HG02938 (cell line): ENCODE data around the gene NAALADL1.
"Not testable (repeated sequence)": the region's sequence is repeated elsewhere in the genome, so short reads cannot be mapped to it uniquely, and the experiment has no call there.

Experiments
- ATAC-seq: cut with Tn5 transposase; IDR thresholded peaks from one replicate; pipeline ENCODE4 v1.9.1; 2021; ENCODE audit warnings: mild to moderate bottlenecking, moderate library complexity; ENCODE audit not compliant: unreplicated experiment

The NAALADL1 gene

DNA sequence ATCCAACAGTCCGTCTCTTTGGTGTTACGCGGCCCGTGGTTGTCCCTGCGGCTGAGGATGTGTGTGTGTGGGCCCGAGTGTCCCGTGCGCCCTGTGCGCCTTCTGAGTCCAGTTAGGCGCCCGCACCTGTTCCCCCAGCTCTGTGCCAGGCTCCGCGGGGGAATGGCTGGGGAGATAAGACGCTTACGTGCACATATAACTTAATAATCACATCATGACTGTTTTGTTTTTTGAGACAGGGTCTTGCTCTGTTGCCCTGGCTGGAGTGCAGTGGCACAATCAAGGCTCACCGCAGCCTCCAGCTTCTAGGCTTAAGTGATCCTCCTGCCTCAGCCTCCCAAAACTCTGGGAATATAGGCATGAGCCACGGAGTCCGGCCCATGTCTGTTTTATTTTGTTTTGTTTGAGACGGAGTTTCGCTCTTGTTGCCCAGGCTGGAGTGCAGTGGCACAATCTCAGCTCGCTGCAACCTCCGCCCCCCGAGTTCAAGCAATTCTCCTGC is 43.6 kb downstream of the NAALADL1 start:
- ATAC-seq = peak; percentile 5

DNA sequence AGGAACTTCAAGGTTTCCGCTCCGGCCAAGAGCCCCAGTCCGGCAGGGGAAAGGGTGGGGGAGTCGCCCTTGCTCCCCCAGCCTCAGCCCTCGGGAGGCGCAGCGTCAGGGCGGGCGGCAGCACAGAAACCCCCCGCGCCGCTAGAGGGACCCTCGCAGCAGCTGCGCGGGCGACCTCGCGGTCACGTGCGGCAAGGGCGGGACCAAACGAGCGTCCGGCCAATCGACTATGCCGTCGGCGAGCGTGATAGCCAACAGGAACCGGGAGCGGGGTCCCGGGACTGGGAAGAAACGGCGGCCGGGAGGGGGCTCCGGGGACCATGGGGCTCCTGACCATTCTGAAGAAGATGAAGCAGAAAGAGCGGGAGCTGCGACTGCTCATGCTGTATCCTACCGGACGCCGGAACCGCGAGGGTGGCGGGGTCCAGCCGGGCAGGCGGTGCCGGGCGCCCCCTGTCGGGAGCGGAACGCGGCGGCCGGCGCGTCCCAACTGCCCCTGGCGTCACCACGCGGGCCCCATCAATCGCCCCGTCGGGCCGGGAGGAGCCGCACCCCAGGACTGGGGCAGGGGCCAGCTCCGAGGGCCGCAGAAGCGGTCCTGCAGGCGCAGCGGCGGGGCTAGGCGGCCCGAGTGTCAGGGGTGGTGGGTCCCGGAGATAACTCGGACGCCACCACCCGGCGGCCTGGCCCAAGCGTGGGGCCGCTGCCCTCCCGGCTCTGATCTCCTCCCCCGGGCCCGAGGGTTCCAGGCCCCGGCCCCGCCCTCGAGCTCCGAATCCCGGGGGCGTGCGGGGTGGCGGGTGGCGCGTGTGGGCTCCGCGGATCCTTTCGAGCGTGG is 44.2 kb downstream of the NAALADL1 start, which contains the start of gene ARL2:
Gene ARL2 (plus strand): TSS at position 273 of the 838 bp plus-strand sequence. CDS start 48 bp downstream, at position 321.
- peak; percentile 67 for ATAC-seq

DNA sequence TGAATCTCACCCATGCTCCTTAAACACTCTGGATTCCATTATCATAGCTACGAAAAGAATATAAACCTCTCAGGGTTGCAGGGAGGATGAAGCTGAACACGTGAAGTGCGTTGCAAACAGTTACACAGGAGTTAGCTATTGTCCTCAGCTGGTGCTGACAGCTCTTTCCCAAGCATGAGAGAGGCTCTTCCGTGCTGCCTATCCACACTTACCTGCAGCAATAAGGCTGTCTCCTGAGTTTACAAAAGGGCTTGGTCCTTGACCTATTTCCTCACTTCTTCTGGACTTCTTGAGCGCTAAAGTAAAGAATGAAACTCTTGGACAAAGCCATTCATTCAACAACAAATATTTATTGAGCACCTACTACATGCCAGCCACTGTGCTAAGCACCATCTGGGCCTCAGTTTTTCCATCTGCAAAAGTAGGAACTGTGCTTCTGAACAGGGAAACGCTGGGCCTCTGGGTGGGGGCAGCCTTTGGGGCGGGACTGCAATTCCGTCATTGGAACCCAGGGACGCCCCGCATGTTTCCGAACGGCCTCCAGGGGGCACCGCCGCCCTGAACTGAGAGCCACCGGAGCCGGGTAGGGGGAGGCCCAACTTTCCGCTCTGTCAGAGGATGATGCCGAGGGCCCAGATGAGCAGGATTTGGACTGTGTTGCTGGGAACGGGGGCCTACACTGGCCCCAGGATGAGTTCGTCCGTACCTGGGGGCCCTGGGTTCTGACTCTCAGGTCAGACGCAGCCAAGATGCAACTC is 45.0 kb downstream of the NAALADL1 start:
- ATAC-seq = peak; percentile 66

DNA sequence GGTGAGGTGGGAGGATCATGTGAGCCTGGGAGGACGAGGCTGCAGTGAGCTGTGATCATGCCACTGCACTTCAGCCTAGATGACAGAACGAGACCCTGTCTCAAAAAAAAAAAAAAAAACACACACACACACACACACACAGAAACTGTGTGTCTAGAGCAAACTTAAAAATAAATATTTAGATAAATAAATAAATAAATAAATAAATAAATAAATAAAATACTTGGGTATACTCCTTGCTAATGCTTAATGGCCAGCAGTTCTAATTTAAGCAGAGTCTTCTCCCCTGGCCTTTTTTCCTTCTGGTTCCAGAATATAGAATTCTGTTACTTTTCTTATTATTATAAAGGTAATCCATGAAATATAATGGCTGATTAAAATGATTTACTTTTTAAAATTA is 49.5 kb downstream of the NAALADL1 start:
- no peak for ATAC-seq

DNA sequence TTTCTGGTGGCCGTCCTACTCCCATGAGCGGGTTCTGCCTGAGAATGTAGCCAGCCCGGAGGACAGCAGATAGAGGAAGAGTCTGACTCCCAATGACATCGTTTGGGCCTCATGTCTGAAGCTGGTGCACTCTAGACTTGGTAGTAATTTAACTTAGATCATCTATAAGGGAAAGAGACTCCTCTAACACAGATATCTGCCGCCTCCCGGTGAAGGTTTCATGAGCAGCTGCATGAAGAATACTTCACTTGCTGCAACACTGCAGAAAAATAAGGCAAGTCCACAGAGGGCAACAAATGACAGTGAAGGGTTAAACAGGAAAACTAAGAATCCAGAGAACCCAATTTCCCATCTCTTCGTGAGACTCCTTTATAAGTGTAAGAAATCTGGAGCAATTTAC is 50.3 kb downstream of the NAALADL1 start:
- ATAC-seq = no peak

DNA sequence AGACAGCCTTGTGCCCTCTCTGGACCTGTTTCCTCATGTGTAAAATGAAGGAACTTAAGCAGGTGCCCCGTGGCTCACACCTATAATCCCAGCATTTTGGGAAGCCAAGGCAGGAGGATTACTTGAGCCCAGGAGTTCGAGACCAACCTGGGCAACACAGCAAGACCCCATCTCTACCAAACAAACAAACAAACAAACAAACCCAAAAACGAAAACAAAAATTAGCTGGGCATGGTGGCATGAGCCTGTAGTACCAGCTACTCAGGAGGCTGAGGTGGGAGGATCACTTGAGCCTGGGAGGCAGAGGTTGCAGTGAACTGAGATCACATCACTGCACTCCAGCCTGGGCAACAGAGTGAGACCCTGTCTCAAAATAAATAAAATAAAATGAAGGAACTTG is 54.4 kb downstream of the NAALADL1 start:
- not testable (repeated sequence) for ATAC-seq

DNA sequence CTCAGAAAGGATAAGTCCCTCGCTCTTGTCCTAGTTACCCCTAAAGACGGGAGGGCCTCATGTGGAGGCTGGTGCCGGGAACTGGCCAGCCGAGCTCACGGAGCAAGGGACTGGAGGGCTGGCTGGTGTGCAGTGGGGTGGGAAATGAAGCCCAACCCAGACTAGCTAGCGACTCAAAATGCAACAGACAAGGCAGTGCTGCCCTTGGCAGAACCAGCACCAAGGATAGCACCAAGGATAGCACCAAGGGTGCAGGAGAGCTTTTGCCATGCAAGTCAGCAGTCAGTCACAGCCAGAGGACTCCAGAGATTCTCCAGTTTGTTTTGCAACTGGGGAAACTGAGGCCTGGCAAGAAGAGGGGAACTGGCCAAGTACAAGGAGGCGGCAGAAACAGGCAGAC is 55.1 kb downstream of the NAALADL1 start:
- no peak for ATAC-seq

DNA sequence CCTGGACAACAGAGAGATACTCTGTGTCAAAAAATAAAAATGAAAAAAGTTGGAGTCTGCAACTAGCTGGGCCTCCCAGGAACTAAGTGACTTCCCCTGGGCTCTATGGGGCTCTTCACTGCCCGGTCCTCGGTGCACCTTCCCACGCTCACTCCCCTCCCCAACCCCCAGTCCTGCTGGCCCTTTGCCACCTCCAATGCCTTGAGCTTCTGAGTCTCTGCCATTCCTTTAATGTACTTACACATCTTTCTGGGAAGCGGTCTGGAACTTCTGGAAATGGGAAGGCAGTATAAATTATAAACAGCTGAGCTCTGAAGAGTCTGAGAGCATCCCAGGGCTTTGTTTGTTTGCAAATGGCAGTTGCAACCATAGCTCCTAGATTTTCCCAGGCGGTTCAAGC is 55.6 kb downstream of the NAALADL1 start:
- no peak for ATAC-seq

DNA sequence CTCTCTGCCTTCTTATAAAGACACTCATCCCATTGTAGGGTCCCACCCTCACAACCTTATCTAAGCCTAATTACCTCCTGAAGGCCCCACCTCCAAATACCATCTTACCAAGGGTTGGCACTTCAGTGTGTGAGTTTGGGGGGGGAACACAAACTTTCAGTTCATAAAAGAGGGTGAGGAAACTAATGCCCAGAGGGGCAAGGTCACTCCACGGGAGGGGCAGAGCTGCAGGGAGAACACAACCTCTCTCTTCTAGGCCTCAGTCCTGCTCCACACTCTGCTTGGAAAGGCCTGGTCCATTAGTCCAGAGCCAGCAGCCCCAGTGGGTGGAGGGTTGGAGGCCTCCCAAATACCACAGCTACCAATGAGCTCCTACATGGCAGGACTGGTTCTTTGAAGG is 58.9 kb downstream of the NAALADL1 start:
- no peak for ATAC-seq

DNA sequence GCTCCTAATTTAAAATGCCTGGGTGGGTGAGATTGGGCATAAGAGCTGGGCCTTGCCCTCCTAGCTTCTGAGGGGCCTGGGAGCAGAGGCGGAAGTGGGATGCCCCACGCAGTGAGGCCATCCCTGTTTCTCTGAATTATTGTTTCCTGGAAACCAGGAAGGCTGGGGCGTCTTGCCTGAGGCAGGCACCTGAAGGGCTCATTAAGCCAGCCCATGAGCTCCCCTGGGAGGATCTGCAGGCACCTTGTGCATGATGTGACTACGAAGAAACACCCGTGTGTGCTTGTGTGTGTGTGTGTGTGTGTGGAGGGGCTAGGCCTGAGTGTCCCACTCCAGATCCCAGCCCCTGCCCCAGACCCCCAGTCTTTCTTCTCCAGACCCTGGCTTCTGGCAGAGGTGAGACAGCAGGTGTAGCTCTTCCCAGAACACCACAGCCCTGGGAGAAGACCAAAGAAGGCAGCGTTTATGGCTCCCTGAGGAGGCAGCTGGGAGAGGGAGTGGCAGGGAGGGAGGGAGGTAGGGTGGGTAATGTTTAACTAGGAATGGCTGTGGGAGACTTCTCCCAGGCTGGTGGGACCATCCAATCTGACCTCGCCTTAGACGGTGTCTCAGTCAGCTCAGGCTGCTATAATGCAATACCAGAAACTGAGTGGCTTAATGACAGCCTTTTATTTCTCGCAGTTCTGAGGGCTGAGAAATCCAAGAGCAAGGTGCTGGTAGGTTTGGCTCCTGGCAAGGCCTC is 59.5 kb downstream of the NAALADL1 start:
- no peak for ATAC-seq

DNA sequence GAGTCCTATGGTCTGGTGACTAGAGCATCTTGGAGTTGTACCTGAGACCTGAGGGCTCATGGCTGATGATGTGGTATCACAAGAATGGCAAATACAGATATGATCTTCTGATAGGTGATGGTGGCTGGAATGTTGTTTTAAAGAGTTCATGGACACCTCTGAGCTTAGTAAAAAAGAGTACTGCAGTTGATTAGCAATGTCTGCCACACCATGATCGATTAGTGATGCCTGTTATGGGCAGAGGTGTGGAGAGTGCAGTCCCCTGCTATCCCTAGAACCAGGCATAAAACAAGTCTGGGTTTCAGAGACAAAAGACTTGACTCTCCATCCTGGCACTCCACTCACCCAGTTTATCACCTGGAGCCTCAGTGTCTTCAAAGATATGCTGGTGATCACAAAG is 60.2 kb downstream of the NAALADL1 start:
- ATAC-seq = no peak

DNA sequence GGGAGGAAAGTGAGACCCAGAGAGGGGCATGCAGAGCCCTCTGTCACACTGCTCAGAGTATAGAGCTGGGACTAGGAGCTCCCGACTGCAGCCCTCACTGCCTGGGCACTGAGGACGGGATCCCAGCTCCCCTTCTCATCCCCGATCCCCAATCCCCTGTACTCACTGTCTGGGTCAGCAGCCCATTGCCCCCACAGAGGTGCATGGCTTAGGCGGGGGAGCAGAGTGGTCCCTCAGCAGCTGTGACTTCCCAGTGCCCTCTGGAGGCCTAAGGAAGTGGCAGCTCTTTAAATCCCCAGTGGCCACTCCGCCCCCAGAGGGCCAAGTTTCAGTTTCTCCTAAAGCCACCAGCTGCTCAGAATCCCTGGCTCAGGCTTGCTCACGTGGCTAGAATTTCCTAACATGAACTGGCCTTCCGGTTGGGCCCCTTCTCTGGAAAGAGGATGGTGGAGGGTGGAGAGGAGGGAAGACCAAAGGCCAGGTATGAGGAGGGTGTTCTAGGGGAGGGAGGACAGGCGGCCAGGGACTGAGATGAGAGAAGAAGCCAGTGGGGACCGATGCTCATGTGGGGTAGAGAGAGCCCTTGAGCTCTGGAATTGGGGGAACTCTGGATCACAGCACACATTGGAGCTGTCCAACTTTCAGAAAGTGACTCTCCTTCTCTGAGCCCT is 61.5 kb downstream of the NAALADL1 start, which contains the start of gene BATF2:
Gene BATF2 (minus strand): TSS at position 262 of the 671 bp plus-strand sequence. CDS start 57 bp downstream, at position 205.
- no peak for ATAC-seq

DNA sequence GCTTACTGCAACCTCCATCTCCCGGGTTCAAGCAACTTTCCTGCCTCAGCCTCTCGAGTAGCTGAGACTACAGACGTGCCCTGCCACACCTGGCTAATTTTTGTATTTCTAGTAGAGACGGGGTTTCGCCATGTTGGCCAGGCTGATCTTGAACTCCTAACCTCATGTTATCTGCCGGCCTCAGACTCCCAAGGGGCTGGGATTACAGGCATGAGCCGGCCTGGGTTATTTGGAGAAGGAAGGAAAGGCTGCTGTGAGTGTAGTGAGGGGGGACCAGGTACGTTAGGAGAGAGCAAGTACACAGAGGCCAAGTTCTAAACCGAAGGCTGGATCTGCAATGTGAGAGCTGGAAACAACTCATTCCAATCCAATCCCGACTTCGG is 62.0 kb downstream of the NAALADL1 start:
- ATAC-seq = no peak
